GM18505 (cell line): ENCODE results near the gene KCTD17.

Source experiments
- ATAC-seq: cut with Tn5 transposase; IDR thresholded peaks from one replicate; pipeline ENCODE4 v1.9.1; 2021; ENCODE audit not compliant: unreplicated experiment
- POLR2A ChIP-seq: IDR thresholded peaks from 4 replicates; pipeline ENCODE4 v1.6.1; 2011; ENCODE audit warnings: borderline replicate concordance; ENCODE audit not compliant: insufficient read depth, insufficient read length; ENCODE audit errors: extremely low read depth

The KCTD17 gene

DNA sequence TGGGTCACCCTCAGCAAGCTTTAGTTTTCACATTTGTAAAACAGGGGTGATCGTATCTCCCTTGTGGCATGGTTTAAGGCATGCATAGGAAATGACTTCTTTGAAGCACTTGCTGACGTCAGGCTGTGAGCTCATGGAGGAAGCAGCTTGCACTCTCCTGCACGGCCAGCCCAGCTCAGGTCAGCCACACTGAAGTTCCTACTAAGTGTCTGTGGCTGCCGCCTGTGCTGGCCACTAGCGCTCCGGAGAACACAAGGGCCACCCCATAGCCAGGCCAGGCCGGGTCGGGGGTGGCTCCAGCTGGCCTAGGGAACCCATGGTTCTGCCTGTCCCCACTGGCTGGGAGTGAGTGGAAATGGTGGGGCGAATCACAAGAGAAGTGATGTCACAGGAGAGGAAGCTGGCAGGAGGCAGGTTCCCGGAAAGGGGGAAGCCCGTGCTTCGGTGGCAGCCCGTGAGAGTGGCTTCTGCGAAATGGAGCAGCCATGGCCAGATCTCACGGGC lies 28.2 kb downstream of the KCTD17 start:
- no peak for ATAC-seq
- TF ChIP-seq POLR2A, result no peak

DNA sequence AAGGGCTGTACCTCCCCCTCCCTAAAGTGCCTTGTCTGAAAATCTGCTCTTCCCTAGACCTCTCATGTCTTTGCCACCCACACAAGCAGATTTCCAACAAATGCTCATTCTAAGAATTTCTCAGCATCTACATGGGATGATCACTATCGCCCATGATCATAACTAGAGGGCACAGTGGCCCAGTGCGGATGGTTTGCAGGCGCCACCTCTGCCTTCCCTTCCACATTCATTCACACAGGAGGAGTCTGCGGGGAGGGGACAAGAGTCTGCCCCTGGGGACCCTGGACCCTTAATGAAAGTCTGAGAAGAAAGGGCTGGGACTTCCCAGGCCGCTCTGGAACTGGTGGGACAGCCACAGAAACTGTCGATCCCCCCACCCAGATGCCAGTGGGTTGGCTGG lies 28.9 kb downstream of the KCTD17 start:
- TF ChIP-seq POLR2A, result no peak

DNA sequence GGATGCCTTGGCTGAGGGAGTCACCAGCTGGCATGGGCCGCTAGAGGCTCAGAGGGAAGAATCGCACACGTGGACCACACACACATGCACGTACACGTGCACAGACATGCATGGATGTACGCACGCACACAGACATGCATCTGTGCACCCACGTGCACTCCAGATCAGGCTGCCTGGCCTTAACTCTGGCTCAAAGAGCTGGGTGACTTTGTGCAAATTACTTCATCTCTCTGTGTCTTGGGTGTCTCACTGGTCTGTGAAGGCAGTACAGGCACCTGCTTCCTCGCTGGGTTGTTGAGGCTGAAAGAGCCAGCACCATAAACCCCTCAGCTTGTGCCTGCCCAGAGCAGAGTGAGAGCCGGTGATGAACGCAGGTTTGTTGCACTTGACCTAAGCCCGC lies 29.3 kb downstream of the KCTD17 start:
- no peak for TF ChIP-seq POLR2A

More for the DNA sequence above, 28.9 kb downstream of the KCTD17 start:
- ATAC-seq, result no peak

DNA sequence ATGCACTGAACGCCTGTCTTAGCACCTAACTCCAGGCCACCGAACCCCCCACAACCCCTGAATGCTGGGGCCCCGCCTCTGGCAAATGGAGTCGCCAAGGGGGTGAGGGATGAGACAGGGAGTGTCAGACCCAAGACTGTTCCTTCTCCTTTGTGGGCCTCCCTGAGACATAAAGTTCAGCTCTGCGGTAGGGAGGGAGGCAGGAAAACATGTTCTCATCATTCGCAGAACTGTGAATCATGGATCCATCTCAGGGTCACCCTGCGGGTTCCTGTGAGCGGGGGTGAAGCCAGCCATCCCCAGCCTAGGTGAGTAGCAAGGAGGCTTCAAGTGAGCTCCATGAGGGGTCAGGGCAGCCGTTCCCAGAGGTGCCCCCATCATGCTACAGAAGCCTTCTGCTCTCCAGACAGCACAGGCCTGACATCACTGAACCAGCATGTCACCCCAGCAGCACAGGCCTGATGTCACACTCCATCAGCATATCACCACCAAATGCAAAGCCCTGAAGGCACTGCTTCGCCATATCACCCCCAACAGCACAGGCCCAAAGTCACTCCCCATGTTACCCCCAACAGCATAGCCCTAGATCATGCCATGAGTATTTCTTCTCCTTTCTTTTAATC lies 30.8 kb downstream of the KCTD17 start:
- no peak for ATAC-seq
- no peak for TF ChIP-seq POLR2A

More for the DNA sequence above, 29.3 kb downstream of the KCTD17 start:
- no peak for ATAC-seq

DNA sequence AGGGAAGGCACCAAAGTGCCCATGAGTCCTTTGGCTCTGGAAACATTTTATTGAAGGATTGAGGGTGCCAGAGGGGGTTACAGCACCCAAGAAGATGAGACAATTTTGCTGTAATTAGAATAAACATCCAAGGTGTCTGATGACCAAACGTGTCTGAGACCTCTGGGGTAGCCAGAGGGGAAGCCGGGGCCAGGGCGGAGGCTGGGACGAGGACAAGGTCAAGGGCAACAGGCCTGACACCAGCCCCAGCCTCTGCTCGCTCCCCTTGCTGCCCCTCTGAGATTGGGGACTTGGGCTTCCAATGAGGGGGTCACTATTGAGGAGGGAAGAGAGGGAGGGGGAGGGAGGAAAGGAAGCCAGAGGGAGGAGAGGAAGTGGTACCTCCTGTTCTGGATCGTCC lies 32.4 kb downstream of the KCTD17 start:
- TF ChIP-seq POLR2A, result no peak
- ATAC-seq, result no peak

DNA sequence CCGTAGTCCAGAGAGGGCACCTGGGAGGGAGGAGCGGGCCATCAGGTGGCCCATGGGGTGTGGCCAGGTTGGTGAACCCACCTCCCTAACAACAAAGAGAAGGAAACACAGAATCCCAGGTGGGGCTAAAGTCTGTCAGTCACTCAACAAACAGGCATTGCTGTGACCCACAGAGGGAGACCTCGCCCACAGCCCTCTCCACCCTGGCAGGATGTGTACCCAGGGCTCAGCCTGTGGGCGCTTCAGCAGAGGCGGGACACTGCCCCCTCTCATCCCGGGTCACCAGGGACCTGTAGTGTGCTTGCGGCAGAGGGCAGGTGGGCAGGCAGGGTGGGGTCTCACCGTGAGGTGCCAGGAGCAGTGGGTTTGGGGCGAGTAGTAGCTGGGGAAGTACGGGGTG lies 32.8 kb downstream of the KCTD17 start:
- TF ChIP-seq POLR2A, result no peak
- ATAC-seq, result no peak

DNA sequence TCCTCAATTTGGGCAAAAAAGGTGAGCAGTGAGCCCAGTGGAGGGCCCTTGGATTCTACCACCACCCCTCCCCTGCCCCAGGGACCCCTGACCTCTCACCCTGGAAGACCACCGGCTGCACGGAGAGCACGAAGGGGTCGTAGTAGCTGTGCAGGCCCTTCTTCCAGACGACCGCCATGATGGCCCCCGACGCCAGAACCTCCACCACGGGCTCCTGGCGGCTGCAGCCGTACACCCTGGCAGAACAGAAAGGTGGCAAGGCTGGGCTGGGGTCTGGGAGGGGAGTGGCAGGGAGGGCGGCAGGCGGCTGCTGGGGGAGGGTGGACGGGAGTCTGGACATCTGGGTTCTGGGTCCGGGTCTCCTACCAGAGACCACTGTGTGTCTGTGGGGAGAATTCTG lies 34.6 kb downstream of the KCTD17 start:
- no peak for ATAC-seq
- no peak for TF ChIP-seq POLR2A

DNA sequence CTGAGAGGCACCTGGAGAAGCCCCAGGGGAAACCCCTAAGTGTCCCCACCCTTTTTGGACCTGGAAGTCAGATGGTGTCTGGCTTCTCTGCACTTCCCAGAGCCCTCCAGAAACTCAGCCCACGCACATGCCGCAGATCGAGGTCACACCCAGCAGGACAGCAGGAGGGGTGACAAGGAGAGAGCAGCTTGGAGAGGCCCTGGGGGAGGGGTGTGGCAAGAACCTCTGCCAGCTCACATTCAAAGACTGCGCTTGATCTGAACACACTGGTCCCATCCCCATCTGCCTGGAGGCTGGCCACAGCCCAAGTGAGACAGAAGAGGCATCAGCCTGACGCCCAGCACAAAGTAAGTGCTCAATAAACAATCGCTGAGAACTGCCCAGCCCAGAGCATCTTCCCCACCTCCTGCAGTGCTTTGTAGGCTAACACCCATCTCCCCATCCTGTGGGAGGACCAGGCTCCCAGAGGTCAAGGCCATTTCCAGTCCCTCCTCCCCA lies 36.6 kb downstream of the KCTD17 start:
- no peak for ATAC-seq
- no peak for TF ChIP-seq POLR2A

DNA sequence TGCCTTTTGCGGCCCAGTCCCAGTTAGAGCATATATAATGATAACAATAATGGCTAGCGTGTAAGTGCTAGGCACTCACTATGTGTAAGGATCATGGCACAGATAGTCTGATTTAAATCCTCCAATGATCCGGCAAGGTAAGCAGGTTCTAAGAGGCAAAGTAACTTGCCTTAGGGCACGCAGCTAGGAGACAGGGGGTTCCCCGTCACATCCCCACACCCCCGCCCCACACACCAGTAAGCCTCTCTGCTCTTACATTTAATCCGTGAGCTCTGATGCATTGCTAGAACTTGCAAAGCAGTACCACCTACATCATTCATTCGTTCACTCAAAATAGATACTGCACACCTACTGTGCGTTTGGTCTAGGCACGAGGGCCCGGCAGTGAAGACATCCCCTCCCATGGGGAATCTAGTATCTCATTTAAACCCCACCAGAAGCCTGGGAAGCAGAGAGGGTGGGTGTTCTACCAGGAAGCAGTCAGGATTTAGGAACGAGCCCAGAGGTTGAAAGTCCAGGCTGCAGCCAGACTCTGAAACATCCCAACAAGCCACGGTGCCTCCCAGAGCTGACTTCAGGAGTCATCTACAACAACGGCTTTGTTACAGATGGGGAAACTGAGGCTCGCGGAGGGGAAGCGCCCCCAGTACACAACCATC lies 37.3 kb downstream of the KCTD17 start:
- TF ChIP-seq POLR2A, result no peak
- ATAC-seq, result no peak

DNA sequence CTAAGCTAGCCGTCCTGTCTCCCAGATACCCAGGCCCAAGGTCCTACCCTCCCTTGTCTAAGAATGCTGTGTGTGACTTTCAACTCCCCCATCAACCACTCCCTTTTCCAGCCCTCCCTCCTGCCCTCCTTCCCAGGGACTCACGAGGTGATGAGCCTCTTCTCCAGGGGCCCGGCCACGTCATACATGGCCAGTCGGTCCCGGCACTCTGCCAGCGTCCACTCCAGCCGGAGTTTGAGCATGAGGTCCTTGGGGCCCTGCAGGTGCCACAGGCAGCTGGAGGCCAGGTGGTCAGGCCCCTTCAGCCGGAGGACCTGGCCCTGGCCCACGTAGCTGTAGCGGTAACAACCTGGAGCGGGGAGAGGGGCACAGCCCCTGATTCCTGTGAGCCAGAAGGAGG lies 37.9 kb downstream of the KCTD17 start:
- ATAC-seq, result no peak
- no peak for TF ChIP-seq POLR2A

DNA sequence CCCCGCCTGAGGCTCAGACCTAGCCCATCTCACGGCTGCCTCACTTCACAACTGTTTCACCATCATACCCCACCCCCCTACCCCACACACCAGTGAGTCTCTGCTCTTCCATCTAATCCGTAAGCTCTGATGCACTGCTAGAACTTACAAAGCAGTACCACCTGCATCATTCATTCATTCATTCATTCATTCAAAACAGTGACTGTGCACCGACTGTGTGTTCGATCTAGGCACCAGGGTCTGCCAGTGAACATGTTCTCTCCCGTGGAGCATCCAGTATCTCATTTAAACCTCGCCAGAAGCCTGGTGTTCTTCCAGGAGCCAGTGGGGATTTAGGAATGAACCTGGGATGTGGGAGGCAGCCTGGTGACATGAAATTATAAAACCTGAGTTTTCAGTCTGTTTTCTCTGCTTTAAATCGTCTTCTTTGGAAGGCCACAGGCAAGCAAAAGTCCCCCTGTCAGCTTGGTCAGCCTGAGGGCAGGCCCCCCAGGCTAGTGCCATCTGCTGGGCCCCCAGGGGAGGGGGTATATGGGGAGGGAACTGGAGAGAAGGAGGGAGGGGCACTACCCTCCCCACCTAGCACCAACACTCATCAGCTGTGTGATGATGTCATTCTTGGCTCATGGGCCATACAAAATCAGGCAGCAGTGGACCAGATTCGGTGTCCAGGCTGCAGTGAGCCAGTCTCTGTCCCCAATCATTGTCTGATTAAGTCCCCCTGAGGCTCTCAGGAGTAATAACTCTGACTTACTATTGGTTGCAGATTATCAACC lies 39.6 kb downstream of the KCTD17 start:
- no peak for ATAC-seq
- TF ChIP-seq POLR2A, result no peak

DNA sequence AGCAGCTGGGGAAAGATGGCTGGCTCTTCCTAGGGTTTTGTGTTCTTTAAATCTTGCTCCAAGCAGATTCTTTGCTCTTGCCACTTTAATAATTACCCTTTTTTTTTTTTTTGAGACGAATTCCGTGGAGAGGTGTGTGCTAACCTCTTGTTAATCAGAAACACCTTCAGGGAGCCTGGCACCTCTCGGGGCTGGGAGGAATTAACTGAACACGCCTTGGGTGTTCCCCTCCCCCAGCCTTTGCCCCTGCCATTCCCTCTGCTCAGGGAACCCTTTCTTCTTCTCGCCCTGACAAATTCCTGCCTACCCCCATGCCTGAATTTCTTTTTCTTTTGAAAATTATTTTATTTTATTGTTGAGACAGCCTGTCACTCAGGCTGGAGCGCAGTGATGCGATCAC lies 40.5 kb downstream of the KCTD17 start:
- no peak for TF ChIP-seq POLR2A
- ATAC-seq, result no peak

DNA sequence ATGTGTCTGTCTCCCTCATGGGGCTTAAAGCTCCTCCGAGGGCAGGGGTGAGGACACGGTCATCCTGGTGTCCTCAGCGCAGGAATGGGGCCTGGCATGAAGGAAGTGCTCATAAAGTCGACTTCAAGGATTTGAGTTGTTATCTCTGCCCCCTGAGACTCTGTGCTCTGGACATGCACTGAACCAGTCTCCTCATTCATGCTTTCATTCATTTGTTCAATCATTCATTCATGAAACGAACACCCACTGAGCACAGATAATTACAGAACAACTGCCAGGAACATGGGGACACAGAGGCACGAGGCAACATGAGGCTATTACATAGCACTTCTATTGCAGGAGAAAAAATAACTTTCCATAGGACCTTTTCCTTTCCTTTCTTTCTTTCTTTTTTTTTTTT lies 41.5 kb downstream of the KCTD17 start:
- TF ChIP-seq POLR2A, result no peak
- no peak for ATAC-seq

DNA sequence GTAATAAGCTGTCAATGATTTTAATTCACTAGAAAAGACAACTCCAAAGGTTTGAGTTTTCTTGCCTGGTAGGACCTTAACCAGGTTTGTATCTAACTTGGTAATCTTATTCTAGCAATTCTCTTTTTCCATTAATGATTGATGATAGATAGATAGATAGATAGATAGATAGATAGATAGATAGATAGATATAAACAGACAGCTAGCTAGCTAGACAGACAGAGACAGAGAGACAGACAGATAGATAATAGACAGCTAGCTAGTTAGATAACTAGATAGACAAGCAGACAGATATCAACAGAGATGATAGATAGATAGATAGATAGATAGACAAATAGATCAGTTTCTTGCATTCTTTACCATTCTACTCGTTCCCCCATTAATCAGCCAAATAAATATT lies 42.7 kb downstream of the KCTD17 start:
- no peak for TF ChIP-seq POLR2A
- ATAC-seq, result no peak

DNA sequence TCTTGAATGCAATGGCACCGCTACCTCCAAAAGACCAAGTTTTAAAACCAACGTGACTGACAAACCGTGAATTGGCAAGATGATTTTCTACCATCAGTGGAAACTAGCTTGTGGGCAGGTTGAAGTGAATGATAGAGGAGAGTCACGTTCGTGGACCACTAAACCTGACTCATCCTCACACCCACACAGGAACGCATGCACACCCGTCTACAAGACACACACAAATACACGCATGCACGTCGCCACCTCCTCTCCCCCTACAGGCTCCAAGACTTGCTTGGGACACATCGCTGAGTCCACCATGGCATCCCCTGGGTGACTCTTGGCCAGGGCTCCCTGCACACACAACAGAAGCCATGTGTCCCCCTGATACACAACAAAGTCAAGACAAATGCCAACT lies 43.6 kb downstream of the KCTD17 start:
- ATAC-seq, result no peak
- TF ChIP-seq POLR2A, result no peak

DNA sequence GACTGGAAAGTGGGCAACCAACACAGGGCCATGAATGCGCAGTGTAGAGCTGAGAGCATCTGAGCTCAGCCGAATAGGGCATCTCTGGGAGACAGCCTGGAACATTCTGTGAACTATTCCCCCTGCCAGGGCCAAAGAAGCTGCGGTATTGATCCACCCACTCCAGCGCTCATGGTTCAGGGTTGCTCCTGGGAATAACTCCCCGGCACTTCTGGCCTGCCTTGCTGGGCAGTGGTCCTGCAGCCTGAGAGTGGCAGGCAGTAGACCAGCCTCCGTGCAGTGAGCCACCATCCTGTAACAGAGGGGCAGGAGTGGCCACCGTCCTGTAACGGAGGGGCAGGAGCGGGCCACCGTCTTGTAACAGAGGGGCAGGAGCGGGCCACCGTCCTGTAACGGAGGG lies 45.8 kb downstream of the KCTD17 start:
- no peak for TF ChIP-seq POLR2A
- ATAC-seq, result no peak
